CD4-positive, alpha-beta memory T cell (primary cell): ENCODE data around the gene ARSD. TPM values are rescaled to one million over a fixed set of nuclear protein-coding genes. Genes with fewer than 3 reads are reported as not detected.
"Not testable (repeated sequence)": the region's sequence is repeated elsewhere in the genome, so short reads cannot be mapped to it uniquely, and the experiment has no call there.

Source experiments
- CTCF ChIA-PET: fragments of 350-600 bp; sonication (Branson Sonifier 250); formaldehyde crosslinking; loops from one replicate; lab custom pipeline; 2021; ENCODE audit warnings: inconsistent platforms; ENCODE audit not compliant: partially characterized antibody; lab: Charles Lee
- POLR2A ChIA-PET: fragments of 350-600 bp; sonication (Branson Sonifier 250); formaldehyde crosslinking; loops from one replicate; lab custom pipeline; 2021; ENCODE audit not compliant: partially characterized antibody; lab: Charles Lee
- DNase-seq, 5 donors: peaks; one replicate each; pipeline versions ENCODE4 v3.0.0 to v3.0.0-alpha.2; 2020 to 2022; ENCODE audit warnings: mixed read lengths in 1 of 5
- H3K27ac ChIP-seq: one replicate; pipeline ENCODE4 v1.7.0; 2013; ENCODE audit warnings: low read depth, low read length
- H3K27me3 ChIP-seq: 2 replicates; pipeline ENCODE4 v1.7.0; 2013; ENCODE audit warnings: mild to moderate bottlenecking, low read length, moderate library complexity; ENCODE audit not compliant: insufficient read depth
- H3K36me3 ChIP-seq: 2 replicates; pipeline ENCODE4 v1.7.0; 2013; ENCODE audit warnings: mild to moderate bottlenecking, low read length, moderate library complexity; ENCODE audit not compliant: insufficient read depth
- H3K4me1 ChIP-seq: 2 replicates; pipeline ENCODE4 v1.7.0; 2013; ENCODE audit warnings: mild to moderate bottlenecking, low read length, moderate library complexity; ENCODE audit not compliant: insufficient read depth
- H3K4me3 ChIP-seq, 2 donors: one replicate each; pipeline ENCODE4 v1.7.0; 2013; ENCODE audit warnings: low read length in 2 of 2, mild to moderate bottlenecking in 1 of 2
- H3K9me3 ChIP-seq, 2 donors: one replicate each; pipeline ENCODE4 v1.7.0; 2013; ENCODE audit warnings: low read length in 2 of 2, control low read depth in 1 of 2; ENCODE audit not compliant: control insufficient read depth in 1 of 2
- H3K27ac Mint-ChIP-seq, 7 donors: one replicate each; pipeline ENCODE4 v1.8.0; 2020 to 2021; ENCODE audit warnings: mixed read lengths in 7 of 7, mild to moderate bottlenecking in 6 of 7, inconsistent platforms in 3 of 7, moderate library complexity in 3 of 7
- H3K27me3 Mint-ChIP-seq, 2 donors: one replicate each; pipeline ENCODE4 v1.8.0; 2020 to 2021; ENCODE audit warnings: mixed read lengths in 2 of 2
- H3K36me3 Mint-ChIP-seq, 2 donors: one replicate each; pipeline ENCODE4 v1.8.0; 2020 to 2021; ENCODE audit warnings: mixed read lengths in 2 of 2, inconsistent platforms in 1 of 2, mild to moderate bottlenecking in 1 of 2
- H3K4me1 Mint-ChIP-seq, 4 donors: one replicate each; pipeline ENCODE4 v1.8.0; 2020 to 2021; ENCODE audit warnings: mixed read lengths in 4 of 4, mild to moderate bottlenecking in 1 of 4
- H3K4me3 Mint-ChIP-seq, 8 donors: one replicate each; pipeline ENCODE4 v1.8.0; 2020 to 2021; ENCODE audit warnings: mixed read lengths in 8 of 8, mild to moderate bottlenecking in 7 of 8, moderate library complexity in 6 of 8, inconsistent platforms in 3 of 8
- H3K9me3 Mint-ChIP-seq, 8 donors: one replicate each; pipeline ENCODE4 v1.8.0; 2020 to 2021; ENCODE audit warnings: mixed read lengths in 8 of 8, mild to moderate bottlenecking in 5 of 8, inconsistent platforms in 3 of 8, moderate library complexity in 1 of 8
- intact Hi-C: fragments of 100-400 bp; cut with micrococcal nuclease; formaldehyde crosslinking; loops from one replicate; pipeline ENCODE4 v1.15.1; 2023
- polyA plus RNA-seq, 2 donors: library from polyadenylated mRNA; unstranded; fragments of 300-500 nt; fragmentation: Illumina TruSeq; gene quantifications; one replicate each; pipeline ENCODE4 v1.2.3, GENCODE V29; 2021
- total RNA-seq, 2 experiments: library from RNA; stranded (reverse); gene quantifications; one replicate each; pipeline ENCODE4 v1.2.3, GENCODE V29; 2021

ARSD gene
- total and polyA plus RNA-seq, 4 experiments from 2014 or later = 0.97 to 3.2 (median 2.3) TPM

GRCh38 chrX:2890536-2891460 lies 38.3 kb downstream of the ARSD start:
- H3K27ac Mint-ChIP-seq, H3K36me3 ChIP-seq, H3K9me3 ChIP-seq, H3K4me1 ChIP-seq, H3K36me3 Mint-ChIP-seq, H3K27ac ChIP-seq, intact Hi-C loops, H3K27me3 ChIP-seq, POLR2A ChIA-PET, H3K4me3 ChIP-seq, CTCF ChIA-PET, H3K9me3 Mint-ChIP-seq, DNase-seq, H3K27me3 Mint-ChIP-seq: not testable (repeated sequence)
- peak overlapping the region in 1 of 8 donors; percentile 57 for H3K4me3 Mint-ChIP-seq
- H3K4me1 Mint-ChIP-seq = peaks cover 7 to 24% (median 8%) of the 10 kb centered on the region in 4 donors

DNA sequence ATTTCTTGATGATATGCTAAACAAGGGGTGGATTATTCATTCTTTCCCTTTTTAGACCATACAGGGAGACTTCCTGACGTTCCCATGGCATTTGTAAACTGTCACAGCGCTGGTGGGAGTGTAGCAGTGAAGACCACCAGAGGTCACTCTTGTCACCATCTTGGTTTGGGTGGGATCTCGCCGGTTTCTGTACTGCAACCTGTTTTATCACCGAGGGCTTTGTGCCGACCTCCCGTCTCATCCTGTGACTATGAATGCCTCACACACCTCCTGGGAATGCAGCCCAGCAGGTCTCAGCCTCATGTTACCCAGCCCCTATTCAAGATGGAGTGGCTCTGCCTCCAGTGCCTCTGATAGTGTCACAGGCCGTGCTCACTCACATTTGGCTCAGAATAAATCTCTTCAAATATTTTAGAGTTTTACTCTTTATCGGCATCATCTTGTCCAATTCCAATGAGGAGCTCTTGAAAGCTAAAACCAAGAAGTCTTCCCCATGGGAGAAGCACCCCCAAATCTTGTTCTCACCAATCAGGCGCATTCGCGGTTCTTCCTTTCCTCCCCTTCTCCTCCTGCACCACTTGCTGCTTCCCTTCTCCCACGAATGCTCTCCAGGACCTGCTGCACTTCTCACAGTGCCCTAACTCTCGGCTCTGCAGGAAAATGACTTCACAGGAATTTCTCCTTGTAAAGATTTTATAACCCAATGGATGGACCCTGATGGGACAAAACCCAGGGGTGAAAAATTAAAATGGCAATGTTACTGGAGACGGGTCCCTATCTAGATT lies 39.2 kb downstream of the ARSD start:
- H3K27ac ChIP-seq, DNase-seq, CTCF ChIA-PET, H3K36me3 ChIP-seq, H3K4me1 ChIP-seq, intact Hi-C loops, H3K36me3 Mint-ChIP-seq, H3K9me3 ChIP-seq, H3K27me3 Mint-ChIP-seq, H3K4me3 ChIP-seq, H3K9me3 Mint-ChIP-seq, POLR2A ChIA-PET, H3K27me3 ChIP-seq: not testable (repeated sequence)
- Mint-ChIP-seq H3K27ac (peak overlapping the region in 3 of 7 donors; percentile 44 to 65 (median 58)), H3K4me3 (peak overlapping the region; percentile 82 to 91 (median 86)), H3K4me1 (peaks cover 7 to 24% (median 8%) of the 10 kb centered on the region in 4 donors)

- no peaks in the 10 kb centered on the region for H3K9me3 ChIP-seq
- no peak overlapping the region for H3K4me3 ChIP-seq
- Mint-ChIP-seq H3K27ac (peak overlapping the region in 1 of 7 donors; percentile 14), H3K9me3 (peaks cover 0 to 2% (median 0%) of the 10 kb centered on the region in 8 donors), H3K36me3 (no peaks in the 10 kb centered on the region), H3K4me1 (peaks cover 7 to 24% (median 8%) of the 10 kb centered on the region in 4 donors), H3K27me3 (peaks cover 0 to 2% of the 10 kb centered on the region in 2 donors), H3K4me3 (peak overlapping the region; percentile 82 to 91 (median 86))
- intact Hi-C loops = no loop called here
- POLR2A ChIA-PET = no interaction called here
- H3K4me1 ChIP-seq = no peaks in the 10 kb centered on the region
- CTCF ChIA-PET = no interaction called here
- no peaks in the 10 kb centered on the region for H3K27me3 ChIP-seq
- H3K27ac ChIP-seq = no peak overlapping the region
- H3K36me3 ChIP-seq = no peaks in the 10 kb centered on the region
- no peak for DNase-seq
These were observed 40.0 kb downstream of the ARSD start for GRCh38 chrX:2889045-2889605.

DNA sequence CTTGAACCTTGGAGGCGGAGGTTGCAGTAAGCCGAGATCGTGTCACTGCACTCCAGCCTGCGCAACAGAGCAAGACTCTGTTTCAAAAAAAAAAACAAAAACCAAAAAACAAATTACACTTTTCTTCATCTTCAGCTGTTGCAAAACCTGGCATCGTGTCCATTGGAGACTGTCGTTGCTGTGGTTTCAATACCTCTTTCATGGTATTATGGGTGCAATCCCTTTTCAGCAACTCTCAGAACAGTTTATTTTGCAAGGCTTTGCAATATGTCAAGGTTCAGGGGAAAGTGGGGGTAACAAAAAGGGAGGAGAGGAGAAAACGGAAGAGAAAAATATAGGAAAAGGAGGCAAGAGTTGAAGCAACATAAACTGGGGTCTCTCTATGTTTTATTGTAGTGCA lies 40.8 kb downstream of the ARSD start:
- no peaks in the 10 kb centered on the region for H3K36me3 Mint-ChIP-seq
- intact Hi-C loops = no loop called here
- DNase-seq = no peak
- Histone ChIP-seq H3K27me3 (no peaks in the 10 kb centered on the region), H3K4me3 (no peak overlapping the region), H3K36me3 (no peaks in the 10 kb centered on the region), H3K9me3 (no peaks in the 10 kb centered on the region), H3K27ac (no peak overlapping the region), H3K4me1 (no peaks in the 10 kb centered on the region)
- H3K9me3 Mint-ChIP-seq = peaks cover 0 to 2% (median 0%) of the 10 kb centered on the region in 8 donors
- ChIA-PET CTCF (no interaction called here), POLR2A (no interaction called here)
- peaks cover 0 to 2% of the 10 kb centered on the region in 2 donors for H3K27me3 Mint-ChIP-seq
- peak overlapping the region in 3 of 8 donors; percentile 13 to 32 (median 20) for H3K4me3 Mint-ChIP-seq
- H3K4me1 Mint-ChIP-seq = peaks cover 7 to 24% (median 8%) of the 10 kb centered on the region in 4 donors
- H3K27ac Mint-ChIP-seq = peak overlapping the region in 1 of 7 donors; percentile 1

GRCh38 chrX:2883770-2884169 lies 45.4 kb downstream of the ARSD start:
- Histone ChIP-seq H3K27ac (no peak overlapping the region), H3K4me3 (no peak overlapping the region), H3K27me3 (no peaks in the 10 kb centered on the region), H3K4me1 (no peaks in the 10 kb centered on the region), H3K9me3 (no peaks in the 10 kb centered on the region), H3K36me3 (no peaks in the 10 kb centered on the region)
- Mint-ChIP-seq H3K36me3 (peaks cover 0 to 3% of the 10 kb centered on the region in 2 donors), H3K27me3 (peaks cover 0 to 4% of the 10 kb centered on the region in 2 donors), H3K27ac (no peak overlapping the region), H3K4me1 (peaks cover 0 to 9% (median 2%) of the 10 kb centered on the region in 4 donors), H3K9me3 (peaks cover 0 to 2% (median 0%) of the 10 kb centered on the region in 8 donors), H3K4me3 (no peak overlapping the region)
- intact Hi-C loops = no loop called here
- no peak for DNase-seq
- POLR2A ChIA-PET = no interaction called here
- CTCF ChIA-PET = no interaction called here

GRCh38 chrX:2879670-2880069 lies 49.5 kb downstream of the ARSD start:
- no peak for DNase-seq
- Mint-ChIP-seq H3K27me3 (peaks cover 0 to 3% of the 10 kb centered on the region in 2 donors), H3K27ac (no peak overlapping the region), H3K9me3 (peaks cover 0 to 2% (median 0%) of the 10 kb centered on the region in 8 donors), H3K4me1 (no peaks in the 10 kb centered on the region), H3K36me3 (peaks cover 0 to 3% of the 10 kb centered on the region in 2 donors), H3K4me3 (no peak overlapping the region)
- Histone ChIP-seq H3K9me3 (no peaks in the 10 kb centered on the region), H3K27me3 (no peaks in the 10 kb centered on the region), H3K27ac (no peak overlapping the region), H3K4me1 (no peaks in the 10 kb centered on the region), H3K4me3 (no peak overlapping the region), H3K36me3 (no peaks in the 10 kb centered on the region)
- ChIA-PET POLR2A (no interaction called here), CTCF (no interaction called here)
- intact Hi-C loops = no loop called here

DNA sequence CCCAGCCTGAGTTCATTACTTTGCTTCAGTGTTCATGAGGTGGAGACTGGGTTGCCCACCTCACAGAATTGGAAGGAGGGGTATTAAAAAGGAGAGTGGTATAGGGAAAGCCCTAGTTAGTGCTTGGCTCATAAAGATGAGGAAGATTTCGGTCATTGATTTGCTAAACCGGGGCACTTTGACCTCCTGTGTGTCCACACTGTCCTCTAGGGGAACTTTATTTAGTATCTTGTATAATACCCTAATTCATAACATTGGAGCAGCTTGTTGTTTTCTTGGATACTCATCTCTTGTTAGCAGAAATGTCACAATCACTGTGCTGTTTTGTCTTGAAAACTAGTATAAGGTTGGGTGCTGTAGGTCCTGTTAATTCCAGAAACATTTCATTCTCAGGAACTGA lies 50.6 kb downstream of the ARSD start:
- intact Hi-C loops = no loop called here

More for the DNA sequence above, 50.6 kb downstream of the ARSD start:
- no peak for DNase-seq
- Mint-ChIP-seq H3K4me1 (no peaks in the 10 kb centered on the region), H3K36me3 (peaks cover 0 to 3% of the 10 kb centered on the region in 2 donors), H3K27ac (no peak overlapping the region), H3K9me3 (peaks cover 0 to 4% (median 0%) of the 10 kb centered on the region in 8 donors), H3K27me3 (peaks cover under 1 to 4% of the 10 kb centered on the region in 2 donors), H3K4me3 (no peak overlapping the region)
- Histone ChIP-seq H3K9me3 (no peaks in the 10 kb centered on the region), H3K4me1 (no peaks in the 10 kb centered on the region), H3K27me3 (no peaks in the 10 kb centered on the region), H3K27ac (no peak overlapping the region), H3K36me3 (no peaks in the 10 kb centered on the region), H3K4me3 (no peak overlapping the region)
- ChIA-PET CTCF (no interaction called here), POLR2A (no interaction called here)
